ENCODE measurements around the gene CSPG4. TPM values are rescaled to one million over a fixed set of nuclear protein-coding genes. Genes with fewer than 3 reads are reported as not detected.
"Not testable (repeated sequence)": the region's sequence is repeated elsewhere in the genome, so short reads cannot be mapped to it uniquely, and the experiment has no call there.

CSPG4 gene, protein sequence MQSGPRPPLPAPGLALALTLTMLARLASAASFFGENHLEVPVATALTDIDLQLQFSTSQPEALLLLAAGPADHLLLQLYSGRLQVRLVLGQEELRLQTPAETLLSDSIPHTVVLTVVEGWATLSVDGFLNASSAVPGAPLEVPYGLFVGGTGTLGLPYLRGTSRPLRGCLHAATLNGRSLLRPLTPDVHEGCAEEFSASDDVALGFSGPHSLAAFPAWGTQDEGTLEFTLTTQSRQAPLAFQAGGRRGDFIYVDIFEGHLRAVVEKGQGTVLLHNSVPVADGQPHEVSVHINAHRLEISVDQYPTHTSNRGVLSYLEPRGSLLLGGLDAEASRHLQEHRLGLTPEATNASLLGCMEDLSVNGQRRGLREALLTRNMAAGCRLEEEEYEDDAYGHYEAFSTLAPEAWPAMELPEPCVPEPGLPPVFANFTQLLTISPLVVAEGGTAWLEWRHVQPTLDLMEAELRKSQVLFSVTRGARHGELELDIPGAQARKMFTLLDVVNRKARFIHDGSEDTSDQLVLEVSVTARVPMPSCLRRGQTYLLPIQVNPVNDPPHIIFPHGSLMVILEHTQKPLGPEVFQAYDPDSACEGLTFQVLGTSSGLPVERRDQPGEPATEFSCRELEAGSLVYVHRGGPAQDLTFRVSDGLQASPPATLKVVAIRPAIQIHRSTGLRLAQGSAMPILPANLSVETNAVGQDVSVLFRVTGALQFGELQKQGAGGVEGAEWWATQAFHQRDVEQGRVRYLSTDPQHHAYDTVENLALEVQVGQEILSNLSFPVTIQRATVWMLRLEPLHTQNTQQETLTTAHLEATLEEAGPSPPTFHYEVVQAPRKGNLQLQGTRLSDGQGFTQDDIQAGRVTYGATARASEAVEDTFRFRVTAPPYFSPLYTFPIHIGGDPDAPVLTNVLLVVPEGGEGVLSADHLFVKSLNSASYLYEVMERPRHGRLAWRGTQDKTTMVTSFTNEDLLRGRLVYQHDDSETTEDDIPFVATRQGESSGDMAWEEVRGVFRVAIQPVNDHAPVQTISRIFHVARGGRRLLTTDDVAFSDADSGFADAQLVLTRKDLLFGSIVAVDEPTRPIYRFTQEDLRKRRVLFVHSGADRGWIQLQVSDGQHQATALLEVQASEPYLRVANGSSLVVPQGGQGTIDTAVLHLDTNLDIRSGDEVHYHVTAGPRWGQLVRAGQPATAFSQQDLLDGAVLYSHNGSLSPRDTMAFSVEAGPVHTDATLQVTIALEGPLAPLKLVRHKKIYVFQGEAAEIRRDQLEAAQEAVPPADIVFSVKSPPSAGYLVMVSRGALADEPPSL (N-terminal part only)
- total RNA-seq, result under 1 TPM in 1 of 2 experiments, not detected in 1; 0.07 TPM

DNA sequence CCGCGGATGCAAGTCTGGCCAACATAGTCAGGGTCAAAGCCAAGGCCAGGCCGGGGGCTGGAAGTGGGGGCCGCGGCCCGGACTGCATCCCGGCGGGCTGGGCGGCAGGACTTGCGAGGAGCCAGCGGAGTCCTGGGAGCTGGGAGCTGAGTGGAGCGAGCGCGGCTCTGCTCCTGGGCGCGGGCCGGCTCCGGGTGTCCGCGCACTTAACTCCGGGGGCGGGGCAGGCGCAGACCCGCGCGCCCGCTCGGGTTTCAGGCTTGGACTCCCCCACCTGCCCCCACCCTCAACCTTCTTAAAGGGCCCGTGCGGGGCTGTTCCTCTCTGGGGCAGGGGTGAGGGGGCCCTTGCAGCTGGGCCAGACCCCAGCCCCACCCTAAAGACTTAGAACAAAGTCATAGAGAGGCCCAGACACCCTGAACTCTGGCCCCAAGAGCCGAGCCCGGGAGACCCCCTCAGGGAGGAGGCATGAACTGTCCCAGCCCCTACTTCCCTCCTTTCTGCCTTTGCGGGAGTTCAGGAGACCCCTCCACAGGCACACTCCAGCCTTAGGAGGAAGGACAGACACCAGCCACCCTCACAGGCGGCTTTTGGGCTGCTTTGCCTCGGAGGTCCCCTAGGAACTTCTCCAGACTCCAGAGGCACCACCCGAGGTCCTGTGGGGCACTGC is at the start of gene CSPG4:
Gene CSPG4, minus strand, starts transcription at position 181 of the 670 bp plus-strand sequence. Its CDS starts 93 bp downstream, at position 88.
- peaks cover 19% of the 10 kb centered on the region for H3K27me3 Mint-ChIP-seq
- H3K4me3 Mint-ChIP-seq, result no peak within 1 kb of the TSS
- DNase-seq (no peak), ATAC-seq (no peak)
- no peak within 1 kb of the TSS for H3K27ac Mint-ChIP-seq
- H3K9me3 Mint-ChIP-seq (ENCODE audit: low read depth), result no peaks in the 10 kb centered on the region
- H3K36me3 Mint-ChIP-seq, result no peaks in the 10 kb centered on the region
- CTCF ChIA-PET, result no interaction called here
- no peaks in the 10 kb centered on the region for H3K4me1 Mint-ChIP-seq

DNA sequence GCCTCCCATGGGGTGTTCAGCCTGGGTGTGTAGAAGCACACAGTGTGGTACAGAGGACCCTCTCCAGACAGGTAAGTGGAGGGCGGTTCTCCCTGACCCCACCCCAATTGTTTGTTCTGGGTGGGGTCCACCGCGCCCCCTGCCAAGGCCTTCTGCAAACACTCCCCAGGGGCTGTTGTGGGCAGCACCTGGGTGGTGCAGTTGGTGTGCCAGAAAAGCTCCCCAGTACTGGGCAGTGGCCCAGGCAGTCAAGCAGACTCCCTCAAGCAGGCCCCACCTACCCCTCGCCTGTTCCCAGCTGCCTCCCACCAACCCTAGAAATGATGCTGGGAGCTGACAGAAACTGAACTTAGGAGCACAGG is 49.7 kb upstream of the CSPG4 start:
- H3K27ac Mint-ChIP-seq; H3K27me3 Mint-ChIP-seq; H3K4me3 Mint-ChIP-seq; H3K36me3 Mint-ChIP-seq; ATAC-seq; DNase-seq; H3K9me3 Mint-ChIP-seq (ENCODE audit: low read depth): not testable (repeated sequence)
- CTCF ChIA-PET, result interaction anchor here (0.7 kb wide), 1 partner anchor 40 kb away, joined by 3 read pairs; no protein-coding TSS in a partner anchor
- H3K4me1 Mint-ChIP-seq, result peaks cover 12% of the 10 kb centered on the region

DNA sequence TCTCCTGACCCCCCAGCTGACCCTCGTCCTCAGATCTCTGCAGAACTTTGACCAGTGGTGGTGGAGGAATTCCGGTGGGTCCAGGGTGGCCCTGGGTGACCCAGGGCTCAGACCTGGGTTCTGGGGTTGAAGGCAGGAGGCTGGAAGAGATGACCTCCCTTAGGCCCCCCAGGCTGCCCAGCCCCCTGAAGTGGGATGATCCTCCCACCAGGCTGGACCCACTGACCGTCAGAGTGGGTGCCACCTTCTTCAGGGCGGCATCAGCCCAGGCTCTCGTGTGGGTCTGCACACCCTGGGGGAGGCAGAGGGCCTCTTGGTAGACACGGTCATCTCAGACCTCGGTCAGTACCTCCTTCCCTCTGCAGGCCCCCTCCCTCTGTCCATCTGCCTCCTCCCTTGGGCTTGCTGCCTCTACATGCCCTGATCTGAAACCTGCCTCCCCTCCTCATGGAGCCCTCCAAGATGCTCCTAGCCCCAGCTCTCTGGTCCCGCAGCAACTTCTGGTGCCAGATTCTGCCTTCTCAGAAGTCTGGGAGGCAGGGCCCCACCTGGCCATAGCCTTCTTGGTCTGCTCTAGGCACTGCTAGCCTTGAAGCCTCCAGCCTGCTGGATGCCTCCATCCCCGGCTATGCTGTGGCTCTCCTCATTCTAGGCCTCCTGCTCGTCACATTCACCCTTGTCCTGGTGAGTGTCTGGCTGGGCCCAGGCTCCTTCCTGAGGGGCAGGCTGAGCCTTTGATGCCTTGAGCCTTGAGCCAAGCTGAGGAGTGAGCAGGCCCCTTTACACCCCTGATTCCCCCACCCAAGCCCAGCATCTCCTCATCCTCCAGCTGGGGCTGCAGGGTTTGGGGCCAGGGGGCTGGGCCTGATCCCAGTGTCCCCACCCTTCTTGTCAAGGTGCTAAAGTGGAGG is 49.1 kb upstream of the CSPG4 start:
- H3K27me3 Mint-ChIP-seq, result peaks cover 4% of the 10 kb centered on the region
- ATAC-seq, result no peak
- peaks cover 12% of the 10 kb centered on the region for H3K4me1 Mint-ChIP-seq
- H3K36me3 Mint-ChIP-seq, result no peaks in the 10 kb centered on the region
- no peak overlapping the region for H3K4me3 Mint-ChIP-seq
- H3K9me3 Mint-ChIP-seq (ENCODE audit: low read depth), result no peaks in the 10 kb centered on the region
- DNase-seq, result no peak
- CTCF ChIA-PET, result interaction anchor here (0.7 kb wide), 1 partner anchor 40 kb away, joined by 3 read pairs; no protein-coding TSS in a partner anchor
- H3K27ac Mint-ChIP-seq, result no peak overlapping the region

DNA sequence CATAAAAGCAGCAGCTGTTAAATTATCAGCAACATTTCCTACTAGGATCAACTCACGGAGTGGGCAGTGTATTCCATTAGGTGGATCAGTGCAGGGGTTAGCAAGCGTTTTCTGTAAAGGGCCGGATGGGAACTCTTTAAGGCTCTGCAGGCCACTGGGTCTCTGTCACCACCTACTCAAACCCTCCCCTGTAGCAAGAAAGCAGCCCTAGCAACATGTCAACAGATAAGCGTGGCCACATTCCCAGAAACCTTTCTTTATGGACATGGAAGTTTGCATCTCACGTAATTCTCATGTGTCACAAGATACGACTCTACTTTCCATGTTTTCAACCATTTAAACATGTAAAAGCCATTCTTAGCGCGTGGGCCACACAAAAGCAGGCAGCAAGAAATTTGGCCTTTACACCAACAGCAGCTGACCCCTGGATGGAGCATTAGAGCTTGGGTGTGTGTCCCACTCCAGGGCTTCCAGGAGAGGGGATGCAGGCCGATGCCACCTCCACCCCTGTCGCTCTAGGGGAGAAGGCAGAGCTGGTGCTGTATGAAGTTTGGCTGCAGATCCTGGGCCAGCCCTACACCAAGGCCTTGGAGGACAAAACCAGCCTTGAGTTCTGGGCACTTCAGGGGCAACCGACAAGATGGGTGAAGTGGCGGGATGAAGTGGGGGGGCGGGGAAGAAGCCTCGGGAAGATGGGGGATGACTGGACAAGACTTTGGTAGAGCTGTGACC is 48.2 kb upstream of the CSPG4 start:
- CTCF ChIA-PET, result no interaction called here
- no peak for DNase-seq
- no peaks in the 10 kb centered on the region for H3K9me3 Mint-ChIP-seq (ENCODE audit: low read depth)
- ATAC-seq, result no peak
- H3K27ac Mint-ChIP-seq, result no peak overlapping the region
- H3K4me3 Mint-ChIP-seq, result no peak overlapping the region
- no peaks in the 10 kb centered on the region for H3K36me3 Mint-ChIP-seq
- peaks cover 12% of the 10 kb centered on the region for H3K4me1 Mint-ChIP-seq
- peaks cover 4% of the 10 kb centered on the region for H3K27me3 Mint-ChIP-seq

DNA sequence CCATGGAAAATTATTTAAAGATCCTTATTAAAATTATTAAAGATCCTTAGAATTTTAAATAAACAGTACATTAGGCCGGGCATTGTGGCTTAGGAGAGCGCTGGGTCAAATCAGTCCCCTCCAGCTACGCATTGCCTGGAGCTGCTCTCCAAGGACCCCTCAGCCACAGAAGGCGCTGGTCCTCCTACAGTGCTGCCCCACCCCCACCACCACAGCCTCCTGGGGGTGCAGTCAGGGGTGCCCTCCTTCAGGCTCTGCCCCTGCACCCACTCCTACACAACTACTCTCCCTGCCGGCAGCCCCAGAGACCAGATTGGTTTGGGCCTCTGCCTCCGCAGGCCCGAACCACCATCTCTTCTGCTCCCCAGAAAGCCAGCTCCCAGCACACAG is 47.5 kb upstream of the CSPG4 start:
- not testable (repeated sequence) for H3K27me3 Mint-ChIP-seq

DNA sequence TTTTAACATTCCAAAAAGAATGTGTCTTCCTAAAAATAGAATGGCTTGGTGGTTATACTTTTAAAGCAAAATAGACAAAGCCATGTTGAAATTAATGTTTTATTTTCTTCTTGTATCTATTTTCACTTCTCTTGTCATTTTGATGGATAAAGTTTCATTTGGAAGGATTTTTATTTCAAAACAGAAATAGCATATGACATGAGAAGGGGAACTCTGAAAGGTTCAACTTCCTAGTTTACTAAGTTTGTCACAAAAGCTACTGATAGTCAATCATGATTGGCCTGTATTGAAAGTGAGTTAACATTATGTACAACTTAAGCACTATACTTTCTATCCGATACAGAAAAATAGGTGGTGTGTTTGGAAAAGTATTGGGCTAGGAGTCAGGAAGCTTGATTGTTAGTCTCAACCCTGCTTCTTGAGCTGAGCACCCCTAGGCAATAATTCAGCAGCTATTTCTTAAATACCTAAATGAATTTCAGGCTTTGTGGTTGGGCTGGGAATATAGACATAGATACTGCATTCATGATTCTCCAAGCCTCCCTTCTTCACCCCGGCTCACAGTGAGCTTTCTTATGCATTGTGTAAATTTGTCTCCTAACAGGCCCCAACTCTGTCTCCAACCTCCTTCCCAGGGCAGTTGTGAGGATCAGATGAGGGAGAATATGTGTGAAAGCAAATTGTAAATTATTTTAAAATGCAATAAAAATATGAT is 46.9 kb upstream of the CSPG4 start:
- no peaks in the 10 kb centered on the region for H3K36me3 Mint-ChIP-seq
- peak overlapping the region; percentile 71 for H3K27ac Mint-ChIP-seq
- CTCF ChIA-PET, result interaction anchor here (0.6 to 1.7 kb wide), 5 partner anchors 13 to 159 kb away, joined by 3 to 4 read pairs (median 3); no protein-coding TSS in a partner anchor
- no peaks in the 10 kb centered on the region for H3K9me3 Mint-ChIP-seq (ENCODE audit: low read depth)
- H3K4me1 Mint-ChIP-seq, result peaks cover 12% of the 10 kb centered on the region
- ATAC-seq (no peak), DNase-seq (no peak)
- H3K27me3 Mint-ChIP-seq, result peaks cover 4% of the 10 kb centered on the region
- H3K4me3 Mint-ChIP-seq, result peak overlapping the region; percentile 81

More for the DNA sequence above, 47.5 kb upstream of the CSPG4 start:
- not testable (repeated sequence) for H3K9me3 Mint-ChIP-seq (ENCODE audit: low read depth); H3K36me3 Mint-ChIP-seq; H3K4me3 Mint-ChIP-seq; ATAC-seq; H3K27ac Mint-ChIP-seq; DNase-seq
- CTCF ChIA-PET, result interaction anchor here (0.8 to 1.3 kb wide), 2 partner anchors 14 to 50 kb away, joined by 3 read pairs; no protein-coding TSS in a partner anchor
- peaks cover 12% of the 10 kb centered on the region for H3K4me1 Mint-ChIP-seq

DNA sequence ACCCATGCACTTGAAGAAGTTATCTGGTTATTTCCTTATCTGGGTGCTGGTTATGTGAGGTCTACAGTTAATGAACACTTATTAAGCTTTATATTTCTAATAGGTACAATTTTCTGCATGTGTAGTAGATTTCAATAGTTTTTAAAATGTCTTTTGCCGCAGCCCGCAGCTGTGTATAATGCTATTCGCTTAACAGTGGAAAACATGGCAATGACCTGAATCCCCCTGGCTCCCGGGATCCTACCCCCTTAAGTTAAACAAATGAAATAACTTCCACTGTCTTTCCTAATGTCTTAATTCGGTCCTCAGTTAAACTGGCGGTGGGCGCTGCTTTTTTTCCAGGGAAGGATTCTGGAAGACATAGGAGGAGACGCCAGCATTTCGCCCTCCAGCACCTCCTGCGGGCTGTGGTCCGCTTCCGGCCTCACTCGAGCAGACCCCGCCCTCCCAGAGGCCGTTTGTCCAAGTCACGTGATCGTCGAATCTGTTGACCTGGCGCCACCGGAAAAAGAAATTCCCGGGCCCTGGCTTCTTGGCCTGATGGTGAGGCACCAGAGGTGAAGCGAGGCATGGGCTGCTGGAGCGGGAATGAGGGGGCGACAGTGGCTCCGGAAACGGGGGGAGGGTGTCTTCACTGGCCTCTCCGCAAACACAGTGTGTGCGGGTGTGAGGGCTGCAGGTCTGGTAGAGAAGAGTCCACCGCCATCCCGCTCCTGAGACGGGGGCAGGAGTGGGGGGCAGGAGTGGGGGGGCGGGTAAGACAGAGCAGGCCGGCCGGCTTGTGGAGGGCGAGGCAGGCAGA is 45.6 kb upstream of the CSPG4 start:
- H3K27ac Mint-ChIP-seq, result peak overlapping the region; percentile 85
- H3K4me3 Mint-ChIP-seq, result peak overlapping the region; percentile 81
- no peaks in the 10 kb centered on the region for H3K36me3 Mint-ChIP-seq
- H3K4me1 Mint-ChIP-seq, result peaks cover 12% of the 10 kb centered on the region
- DNase-seq (peak; percentile 81), ATAC-seq (peak; percentile 91)
- H3K9me3 Mint-ChIP-seq (ENCODE audit: low read depth), result no peaks in the 10 kb centered on the region
- H3K27me3 Mint-ChIP-seq, result peaks cover 4% of the 10 kb centered on the region
- CTCF ChIA-PET, result interaction anchor here (0.6 to 1.7 kb wide), 6 partner anchors 10 to 160 kb away, joined by 3 to 5 read pairs (median 3); no protein-coding TSS in a partner anchor

DNA sequence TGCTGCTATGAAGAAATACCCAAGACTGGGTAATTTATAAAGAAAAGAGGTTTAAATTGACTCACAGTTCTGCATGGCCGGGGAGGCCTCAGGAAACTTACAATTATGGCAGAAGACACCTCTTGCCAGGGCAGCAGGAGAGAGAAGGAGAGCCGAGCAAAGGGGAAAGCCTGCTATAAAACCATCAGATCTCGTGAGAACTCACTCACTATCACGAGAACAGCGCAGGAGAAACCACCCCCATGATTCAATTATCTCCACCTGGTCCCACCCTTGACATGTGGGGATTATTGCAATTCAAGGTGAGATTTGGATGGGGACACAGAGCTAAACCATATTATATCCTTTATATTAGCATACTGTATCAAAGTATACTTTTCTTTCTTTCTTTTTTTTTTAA is 42.2 kb upstream of the CSPG4 start:
- H3K4me1 Mint-ChIP-seq, result peaks cover 17% of the 10 kb centered on the region
- H3K27me3 Mint-ChIP-seq, result peaks cover 26% of the 10 kb centered on the region
- CTCF ChIA-PET, result interaction anchor here (1.5 kb wide), 1 partner anchor 47 kb away, joined by 4 read pairs; no protein-coding TSS in a partner anchor
- not testable (repeated sequence) for H3K27ac Mint-ChIP-seq; ATAC-seq; H3K36me3 Mint-ChIP-seq; H3K4me3 Mint-ChIP-seq; H3K9me3 Mint-ChIP-seq (ENCODE audit: low read depth); DNase-seq

DNA sequence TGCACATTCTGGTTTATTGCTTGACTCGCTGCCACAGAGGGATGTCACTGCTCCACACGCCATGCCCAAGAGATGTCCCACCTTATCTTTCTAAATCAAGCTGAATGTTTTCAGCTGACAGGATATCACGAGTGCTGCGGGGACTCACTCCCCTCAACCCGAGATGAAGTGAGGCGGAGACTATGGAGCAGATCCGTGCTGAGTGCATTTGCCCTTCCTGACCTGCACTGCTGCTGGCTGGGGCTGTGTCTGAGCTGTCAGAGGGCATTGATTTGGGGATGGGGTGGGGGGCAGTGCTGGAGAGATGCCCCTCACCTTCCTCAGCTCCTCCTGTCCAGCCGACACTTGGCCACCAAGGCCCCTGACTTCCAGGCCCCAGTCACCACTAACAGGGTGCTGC is 40.5 kb upstream of the CSPG4 start:
- no peak for ATAC-seq
- peaks cover 31% of the 10 kb centered on the region for H3K27me3 Mint-ChIP-seq
- H3K4me3 Mint-ChIP-seq, result no peak overlapping the region
- no peaks in the 10 kb centered on the region for H3K9me3 Mint-ChIP-seq (ENCODE audit: low read depth)
- DNase-seq, result no peak
- H3K36me3 Mint-ChIP-seq, result no peaks in the 10 kb centered on the region
- CTCF ChIA-PET, result no interaction called here
- H3K27ac Mint-ChIP-seq, result no peak overlapping the region
- H3K4me1 Mint-ChIP-seq, result peaks cover 23% of the 10 kb centered on the region

DNA sequence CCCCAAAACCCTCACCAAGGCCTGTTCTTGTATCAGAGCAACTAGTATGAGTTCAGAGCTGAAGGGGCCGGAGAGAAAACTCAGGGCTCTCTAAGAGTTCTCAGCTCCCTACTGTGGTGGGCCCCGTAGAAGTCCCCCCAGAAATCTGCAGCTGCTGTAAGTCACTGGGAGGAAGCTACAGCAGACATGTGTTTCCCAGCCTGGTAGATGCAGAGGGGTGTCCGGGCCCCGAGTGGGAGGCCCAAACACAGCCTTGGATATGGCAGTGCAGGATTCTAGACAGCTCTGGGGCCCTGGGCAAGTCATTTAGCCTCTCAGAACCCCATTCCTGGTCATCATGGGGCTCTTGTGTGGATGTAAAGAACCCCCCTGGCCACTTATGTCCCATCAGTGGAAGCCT is 39.2 kb upstream of the CSPG4 start:
- Mint-ChIP-seq H3K27ac (no peak overlapping the region), H3K27me3 (peaks cover 37% of the 10 kb centered on the region), H3K4me3 (no peak overlapping the region), H3K9me3 (ENCODE audit: low read depth) (no peaks in the 10 kb centered on the region), H3K4me1 (peaks cover 21% of the 10 kb centered on the region), H3K36me3 (no peaks in the 10 kb centered on the region)
- DNase-seq (no peak), ATAC-seq (no peak)
- CTCF ChIA-PET, result no interaction called here
